Neuronal stem cell (in vitro differentiated cells): Measurements from ENCODE around the gene ABCB6.

Experiments
- DNase-seq: peaks from one replicate; pipeline ENCODE4 v3.0.0-alpha.2; 2013; ENCODE audit warnings: low spot score
- H2AFZ ChIP-seq: one replicate; pipeline ENCODE4 v1.6.1; 2013; ENCODE audit warnings: mild to moderate bottlenecking, low read length, inconsistent platforms
- H2AK5ac ChIP-seq: 2 replicates; pipeline ENCODE4 v1.6.1; 2013; ENCODE audit warnings: low read depth, mild to moderate bottlenecking, inconsistent platforms, low read length, moderate library complexity, mixed read lengths
- H2BK120ac ChIP-seq: 2 replicates; pipeline ENCODE4 v1.6.1; 2013; ENCODE audit warnings: low read depth, mild to moderate bottlenecking, inconsistent platforms, low read length, moderate library complexity, mixed read lengths
- H2BK12ac ChIP-seq: one replicate; pipeline ENCODE4 v1.6.1; 2013; ENCODE audit warnings: low read length, inconsistent platforms
- H2BK15ac ChIP-seq: 2 replicates; pipeline ENCODE4 v1.6.1; 2013; ENCODE audit warnings: mild to moderate bottlenecking, low read length, inconsistent platforms, mixed read lengths
- H2BK5ac ChIP-seq: one replicate; pipeline ENCODE4 v1.6.1; 2013; ENCODE audit warnings: inconsistent platforms, mild to moderate bottlenecking, low read length, moderate library complexity
- H3K14ac ChIP-seq: one replicate; pipeline ENCODE4 v1.6.1; 2013; ENCODE audit warnings: low read length, inconsistent platforms
- H3K18ac ChIP-seq: 2 replicates; pipeline ENCODE4 v1.6.1; 2013; ENCODE audit warnings: low read length, inconsistent platforms
- H3K23ac ChIP-seq: 2 replicates; pipeline ENCODE4 v1.6.1; 2013; ENCODE audit warnings: low read depth, mild to moderate bottlenecking, mixed read lengths, low read length, inconsistent platforms; ENCODE audit not compliant: poor library complexity
- H3K27ac ChIP-seq: replicated peaks from 3 replicates; pipeline ENCODE4 v1.5.1; 2013; ENCODE audit warnings: low read length, inconsistent platforms
- H3K27me3 ChIP-seq, 3 experiments: 2 replicates each; pipeline ENCODE4 v1.6.1; 2013; ENCODE audit warnings: low read length in 3 of 3, mild to moderate bottlenecking in 2 of 3, inconsistent platforms in 1 of 3, low read depth in 1 of 3, mixed read lengths in 1 of 3, moderate library complexity in 1 of 3; ENCODE audit not compliant: control insufficient read depth in 3 of 3, insufficient read depth in 3 of 3
- H3K36me3 ChIP-seq, 2 donors: replicated peaks in 1 of 2; 2 replicates each; pipeline ENCODE4 v1.6.1; 2013; ENCODE audit warnings: low read length in 2 of 2; ENCODE audit not compliant: control insufficient read depth in 2 of 2, insufficient read depth in 2 of 2
- H3K4ac ChIP-seq: 2 replicates; pipeline ENCODE4 v1.6.1; 2013; ENCODE audit warnings: inconsistent platforms, mild to moderate bottlenecking, low read length, moderate library complexity
- H3K4me1 ChIP-seq, 2 donors: 1 replicate in 1 of 2; 2 replicates in 1 of 2; pipeline ENCODE4 v1.6.1; 2013; ENCODE audit warnings: low read length in 2 of 2, low read depth in 1 of 2; ENCODE audit not compliant: control insufficient read depth in 2 of 2, insufficient read depth in 1 of 2
- H3K4me2 ChIP-seq: one replicate; pipeline ENCODE4 v1.6.1; 2013; ENCODE audit warnings: mild to moderate bottlenecking, low read length, inconsistent platforms; ENCODE audit not compliant: insufficient read depth, poor library complexity, severe bottlenecking
- H3K4me3 ChIP-seq, 2 donors: 2 replicates each; pipeline ENCODE4 v1.5.1; 2013; ENCODE audit warnings: low read length in 2 of 2, mild to moderate bottlenecking in 2 of 2, inconsistent platforms in 1 of 2, moderate library complexity in 1 of 2
- H3K79me1 ChIP-seq: one replicate; pipeline ENCODE4 v1.6.1; 2013; ENCODE audit warnings: low read depth, mild to moderate bottlenecking, inconsistent platforms, low read length, moderate library complexity
- H3K9ac ChIP-seq: one replicate; pipeline ENCODE4 v1.6.1; 2013; ENCODE audit warnings: mild to moderate bottlenecking, low read depth, low read length, inconsistent platforms; ENCODE audit not compliant: poor library complexity
- H3K9me3 ChIP-seq, 2 donors: replicated peaks in 1 of 2; 2 replicates each; pipeline versions ENCODE3 to v1.6.1; 2013; ENCODE audit warnings: low read length in 2 of 2, mild to moderate bottlenecking in 2 of 2, inconsistent platforms in 1 of 2, low read depth in 1 of 2, mixed read lengths in 1 of 2, moderate library complexity in 1 of 2; ENCODE audit not compliant: control insufficient read depth in 2 of 2, insufficient read depth in 1 of 2
- H4K8ac ChIP-seq: one replicate; pipeline ENCODE4 v1.6.1; 2013; ENCODE audit warnings: low read depth, mild to moderate bottlenecking, inconsistent platforms, low read length, moderate library complexity
- H4K91ac ChIP-seq: one replicate; pipeline ENCODE4 v1.6.1; 2013; ENCODE audit warnings: low read length, low read depth, mild to moderate bottlenecking, inconsistent platforms; ENCODE audit not compliant: poor library complexity
- WGBS, 2 donors: extraction: QIAGEN DNeasy Blood & Tissue Kit; methylation state at CpG; one replicate each; pipeline ENCODE4 v1.1.7; 2013; ENCODE audit warnings: missing lambda C conversion rate in 2 of 2, mixed read lengths in 1 of 2; ENCODE audit not compliant: insufficient read length in 2 of 2, insufficient replicate concordance in 1 of 2; ENCODE audit errors: extremely low coverage in 2 of 2; 5-methylcytosine and 5-hydroxymethylcytosine counted together

The ABCB6 gene

GRCh38 chr2:219176818-219177551, 41.8 kb downstream of the ABCB6 start, which contains the start of gene CNPPD1:
Gene CNPPD1 (minus strand): TSS chr2:219176925. CDS start chr2:219176828, 97 bp downstream.
- H3K18ac ChIP-seq, result peak within 1 kb of the TSS; percentile 97
- peak within 1 kb of the TSS; percentile 84 for H3K27ac ChIP-seq
- H3K14ac ChIP-seq, result peak within 1 kb of the TSS; percentile 76
- H3K27me3 ChIP-seq, result no peaks in the 10 kb centered on the region
- peak; percentile 74 for DNase-seq
- H3K36me3 ChIP-seq, result peaks cover 31 to 55% of the 10 kb centered on the region in 2 donors
- no peak within 1 kb of the TSS for H4K91ac ChIP-seq
- H3K4me3 ChIP-seq, result peak within 1 kb of the TSS; percentile 89 to 97
- H4K8ac ChIP-seq, result no peak within 1 kb of the TSS
- WGBS, 2 donors, result no CpG with 5 or more reads among the region's 69 CpGs
- peaks cover 8 to 9% of the 10 kb centered on the region in 2 donors for H3K4me1 ChIP-seq
- peak within 1 kb of the TSS; percentile 99 for H2AFZ ChIP-seq
- peak within 1 kb of the TSS; percentile 53 for H3K4ac ChIP-seq
- peak within 1 kb of the TSS; percentile 94 for H3K23ac ChIP-seq
- H3K9me3 ChIP-seq, result no peaks in the 10 kb centered on the region
- H2BK120ac ChIP-seq, result no peak within 1 kb of the TSS
- peak within 1 kb of the TSS; percentile 85 for H2BK5ac ChIP-seq
- peak within 1 kb of the TSS; percentile 91 for H3K4me2 ChIP-seq
- peak within 1 kb of the TSS; percentile 65 for H2BK15ac ChIP-seq
- peak within 1 kb of the TSS; percentile 93 for H3K9ac ChIP-seq
- peak within 1 kb of the TSS; percentile 52 for H2AK5ac ChIP-seq
- peak within 1 kb of the TSS; percentile 49 for H2BK12ac ChIP-seq
- H3K79me1 ChIP-seq, result peaks cover 5% of the 10 kb centered on the region

DNA sequence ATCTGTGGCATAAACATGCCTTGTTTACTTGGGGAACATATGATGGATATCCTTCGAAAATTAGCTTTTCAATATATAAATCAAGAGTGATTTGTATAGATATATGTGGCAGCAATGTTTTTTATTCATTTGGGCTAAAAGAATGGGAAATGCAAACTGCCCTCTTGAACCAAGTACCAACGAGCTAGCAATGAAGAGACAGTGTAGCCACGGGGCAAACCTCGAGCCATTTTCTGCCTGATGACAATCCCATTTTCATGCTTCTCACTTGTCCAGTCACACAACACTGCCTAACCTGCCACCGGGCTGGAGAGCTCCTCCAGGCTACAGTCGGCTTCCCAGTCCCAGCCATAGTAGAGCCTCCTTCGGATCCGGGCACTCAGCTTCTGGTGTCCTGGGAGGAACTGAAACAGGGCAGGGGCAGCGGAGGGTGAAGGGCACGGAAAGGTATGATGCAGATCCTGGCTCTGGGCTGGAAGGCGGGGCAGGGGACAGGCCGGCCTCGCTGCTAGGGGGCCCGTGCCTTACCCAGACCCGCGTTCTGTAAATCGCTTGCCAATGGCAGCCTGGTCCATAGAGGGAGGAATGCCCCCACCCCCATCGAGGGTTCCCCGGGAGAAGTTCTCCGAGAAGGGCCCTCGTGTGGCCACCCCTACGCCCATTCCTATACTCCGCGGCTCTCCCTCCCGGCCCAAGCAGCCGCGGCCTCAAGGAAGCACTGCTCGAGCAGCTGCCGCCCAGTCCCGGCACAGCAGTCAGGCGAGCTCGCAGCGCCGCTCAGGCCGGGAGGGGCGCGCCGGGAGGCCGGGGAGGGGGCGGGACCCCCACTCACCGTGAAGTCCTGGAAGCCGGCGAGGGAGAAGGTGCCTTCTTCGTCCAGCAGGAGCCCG, 42.6 kb downstream of the ABCB6 start:
- Histone ChIP-seq H3K79me1 (peaks cover 5% of the 10 kb centered on the region), H3K9me3 (no peaks in the 10 kb centered on the region), H3K36me3 (peaks cover 24 to 54% of the 10 kb centered on the region in 2 donors), H3K4me1 (peaks cover 8 to 9% of the 10 kb centered on the region in 2 donors), H3K9ac (peak overlapping the region; percentile 93), H2AFZ (peak overlapping the region; percentile 99), H3K23ac (peak overlapping the region; percentile 82), H3K14ac (peak overlapping the region; percentile 76), H2AK5ac (peak overlapping the region; percentile 52), H3K4me2 (peak overlapping the region; percentile 86), H3K18ac (peak overlapping the region; percentile 95), H3K4me3 (peak overlapping the region; percentile 86 to 89), H2BK12ac (peak overlapping the region; percentile 49), H4K91ac (no peak overlapping the region), H3K27ac (peak overlapping the region; percentile 83), H2BK5ac (peak overlapping the region; percentile 79), H2BK120ac (no peak overlapping the region), H3K4ac (no peak overlapping the region), H2BK15ac (peak overlapping the region; percentile 65), H3K27me3 (no peaks in the 10 kb centered on the region), H4K8ac (no peak overlapping the region)
- peak; percentile 59 for DNase-seq
- WGBS, 2 donors, result no CpG with 5 or more reads among the region's 45 CpGs

DNA sequence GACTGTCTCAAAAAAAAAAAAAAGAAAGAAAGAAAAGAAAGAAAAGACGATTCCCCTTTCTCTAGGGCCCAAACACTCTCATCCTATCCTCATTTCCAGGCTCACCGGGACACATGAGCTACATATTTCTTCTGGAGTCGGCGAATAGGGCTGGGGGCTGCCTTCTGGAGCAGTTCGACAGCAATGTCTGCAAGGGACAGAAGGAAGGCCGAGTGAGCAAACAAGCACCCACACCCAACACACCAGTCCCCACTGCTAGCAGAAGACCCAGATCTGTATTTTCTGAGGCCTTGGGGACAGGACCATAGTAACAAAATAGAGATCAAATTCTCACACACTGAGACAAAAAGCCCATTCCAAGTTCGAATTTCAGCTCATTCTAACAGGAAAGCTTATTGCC, 43.3 kb downstream of the ABCB6 start:
- H3K27me3 ChIP-seq, result no peaks in the 10 kb centered on the region
- H2BK12ac ChIP-seq, result no peak overlapping the region
- no CpG with 5 or more reads among the region's 7 CpGs for WGBS, 2 donors
- DNase-seq, result no peak
- H4K91ac ChIP-seq, result no peak overlapping the region
- no peak overlapping the region for H3K18ac ChIP-seq
- no peak overlapping the region for H3K9ac ChIP-seq
- no peak overlapping the region for H3K4ac ChIP-seq
- no peak overlapping the region for H2BK120ac ChIP-seq
- peaks cover 8 to 9% of the 10 kb centered on the region in 2 donors for H3K4me1 ChIP-seq
- H2AFZ ChIP-seq, result no peak overlapping the region
- H3K4me3 ChIP-seq, result peak overlapping the region in 1 of 2 donors; percentile 89
- H3K9me3 ChIP-seq, result no peaks in the 10 kb centered on the region
- no peak overlapping the region for H2BK15ac ChIP-seq
- H3K36me3 ChIP-seq, result peaks cover 17 to 48% of the 10 kb centered on the region in 2 donors
- no peak overlapping the region for H3K27ac ChIP-seq
- H3K4me2 ChIP-seq, result no peak overlapping the region
- H2BK5ac ChIP-seq, result no peak overlapping the region
- no peak overlapping the region for H3K14ac ChIP-seq
- H2AK5ac ChIP-seq, result no peak overlapping the region
- peaks cover 5% of the 10 kb centered on the region for H3K79me1 ChIP-seq
- H3K23ac ChIP-seq, result no peak overlapping the region
- no peak overlapping the region for H4K8ac ChIP-seq

- Histone ChIP-seq H4K8ac (no peak overlapping the region), H3K79me1 (peaks cover 5% of the 10 kb centered on the region)
These were observed 44.0 kb downstream of the ABCB6 start for GRCh38 chr2:219174801-219175200.

More at GRCh38 chr2:219174801-219175200, 44.0 kb downstream of the ABCB6 start:
- no peak overlapping the region for H4K91ac ChIP-seq
- no peaks in the 10 kb centered on the region for H3K27me3 ChIP-seq
- no peak overlapping the region for H2AFZ ChIP-seq
- H3K9me3 ChIP-seq, result no peaks in the 10 kb centered on the region
- H3K23ac ChIP-seq, result no peak overlapping the region
- peaks cover 8 to 9% of the 10 kb centered on the region in 2 donors for H3K4me1 ChIP-seq
- no peak overlapping the region for H3K18ac ChIP-seq
- H3K4ac ChIP-seq, result no peak overlapping the region
- no peak overlapping the region for H2BK120ac ChIP-seq
- H2BK5ac ChIP-seq, result no peak overlapping the region
- DNase-seq, result no peak
- no peak overlapping the region for H2BK15ac ChIP-seq
- WGBS, 2 donors, result no CpG with 5 or more reads among the region's 7 CpGs
- no peak overlapping the region for H3K4me2 ChIP-seq
- H3K36me3 ChIP-seq, result peaks cover 13 to 41% of the 10 kb centered on the region in 2 donors
- H3K27ac ChIP-seq, result no peak overlapping the region
- H2AK5ac ChIP-seq, result no peak overlapping the region
- no peak overlapping the region for H3K4me3 ChIP-seq
- H2BK12ac ChIP-seq, result no peak overlapping the region
- no peak overlapping the region for H3K9ac ChIP-seq
- H3K14ac ChIP-seq, result no peak overlapping the region
